Measurements from ENCODE around the gene ARRDC4.

Gene ARRDC4

DNA sequence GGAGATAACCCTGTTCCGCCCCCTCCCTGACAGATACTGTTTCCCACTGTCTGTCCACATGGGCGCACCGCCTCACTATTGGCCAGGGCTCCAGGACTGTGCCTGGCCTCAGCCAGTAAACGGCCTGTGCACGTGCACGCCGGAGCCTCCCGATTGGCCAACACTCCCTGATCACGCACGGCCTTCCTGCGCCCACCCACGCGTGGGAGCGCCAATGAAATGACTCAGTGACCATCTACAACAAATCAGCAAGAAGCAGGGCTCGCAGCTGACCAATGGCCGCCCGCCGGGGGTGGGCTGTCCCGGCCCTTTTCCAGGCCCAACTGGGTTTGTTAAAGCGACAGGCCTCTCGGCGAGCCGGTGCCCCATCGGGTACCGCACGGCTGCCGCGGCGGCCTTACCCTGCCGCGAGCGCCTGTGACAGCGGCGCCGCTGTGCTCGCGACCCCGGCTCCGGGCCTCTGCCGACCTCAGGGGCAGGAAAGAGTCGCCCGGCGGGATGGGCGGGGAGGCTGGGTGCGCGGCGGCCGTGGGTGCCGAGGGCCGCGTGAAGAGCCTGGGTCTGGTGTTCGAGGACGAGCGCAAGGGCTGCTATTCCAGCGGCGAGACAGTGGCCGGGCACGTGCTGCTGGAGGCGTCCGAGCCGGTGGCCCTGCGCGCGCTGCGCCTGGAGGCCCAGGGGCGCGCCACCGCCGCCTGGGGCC lies at the start of gene ARRDC4:
ARRDC4 (plus strand) TSS at position 340 of the 703 bp plus-strand sequence; CDS start at position 499, 159 bp downstream.
- in situ Hi-C loops (cut with MboI; ENCODE audit: low sequenced_read_pairs) = no loop called here

- in situ Hi-C loops (cut with MboI; ENCODE audit: low sequenced_read_pairs) = no loop called here
Observed at GRCh38 chr15:97914711-97915110, 45.8 kb upstream of the ARRDC4 start.

DNA sequence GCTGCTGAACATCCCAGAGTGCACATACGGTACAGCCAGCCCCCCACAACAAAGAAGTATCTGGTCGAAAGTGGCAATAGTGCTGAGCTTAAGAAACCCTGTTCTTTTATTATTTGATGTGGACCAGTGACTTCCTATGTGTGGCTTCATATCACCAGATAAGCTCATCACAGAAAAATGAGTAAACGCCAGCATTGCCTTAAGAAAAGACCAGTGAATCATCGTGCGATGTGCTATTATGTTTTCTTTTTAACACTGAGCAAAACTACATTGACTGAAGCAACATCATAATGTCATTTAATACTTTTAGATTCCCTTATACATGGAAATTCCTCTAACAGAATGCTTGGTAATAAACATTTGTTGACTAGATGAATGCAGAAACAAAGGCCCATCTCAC lies 45.2 kb upstream of the ARRDC4 start:
- in situ Hi-C loops (cut with MboI; ENCODE audit: low sequenced_read_pairs) = no loop called here

- in situ Hi-C loops (cut with MboI; ENCODE audit: low sequenced_read_pairs) = no loop called here
Observed at GRCh38 chr15:97921296-97921865, 39.1 kb upstream of the ARRDC4 start.

GRCh38 chr15:97929456-97930229 lies 30.9 kb upstream of the ARRDC4 start:
- in situ Hi-C loops (cut with MboI; ENCODE audit: low sequenced_read_pairs) = no loop called here

GRCh38 chr15:97930230-97930629 lies 30.3 kb upstream of the ARRDC4 start:
- in situ Hi-C loops (cut with MboI; ENCODE audit: low sequenced_read_pairs) = no loop called here

GRCh38 chr15:97931314-97931713 lies 29.2 kb upstream of the ARRDC4 start:
- in situ Hi-C loops (cut with MboI; ENCODE audit: low sequenced_read_pairs) = no loop called here

DNA sequence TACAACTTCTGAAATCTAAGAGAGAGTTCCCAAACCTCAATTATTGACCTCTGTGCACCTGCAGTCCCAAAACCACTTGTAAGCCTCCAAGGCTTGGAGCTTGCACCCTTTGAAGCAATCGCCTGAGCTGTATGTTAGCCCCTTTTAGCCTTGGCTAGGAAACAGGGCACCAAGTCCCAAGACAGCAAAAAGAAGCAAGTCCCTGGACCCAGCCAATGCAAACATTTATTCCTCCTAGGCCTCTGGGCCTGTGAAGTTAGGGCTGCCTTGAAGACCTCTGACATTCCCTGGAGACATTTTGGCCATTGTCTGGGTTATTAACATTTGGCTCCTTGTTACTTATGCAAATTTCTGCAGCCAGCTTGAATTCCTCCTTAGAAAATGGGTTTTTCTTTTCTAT lies 26.9 kb upstream of the ARRDC4 start:
- in situ Hi-C loops (cut with MboI; ENCODE audit: low sequenced_read_pairs) = no loop called here

DNA sequence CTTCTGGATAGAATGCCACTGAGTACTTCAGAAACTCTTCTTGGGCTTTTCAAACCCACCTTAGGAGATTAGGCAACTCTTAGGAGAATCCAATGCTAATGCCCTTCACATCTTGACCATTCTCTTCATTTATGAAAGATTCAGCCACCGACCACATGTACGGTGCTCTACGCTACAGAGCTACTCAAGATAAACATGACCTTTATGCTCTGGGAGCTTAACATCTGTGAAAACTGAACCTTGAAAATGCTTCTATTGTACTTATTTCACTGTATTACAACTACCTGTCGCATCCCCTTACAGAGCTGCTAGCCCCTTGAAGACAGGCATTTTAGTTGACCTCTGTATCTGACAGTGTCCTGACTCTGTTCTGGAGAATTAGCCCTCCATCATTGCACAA lies 19.5 kb upstream of the ARRDC4 start:
- in situ Hi-C loops (cut with MboI; ENCODE audit: low sequenced_read_pairs) = no loop called here

GRCh38 chr15:97941572-97941971 lies 18.9 kb upstream of the ARRDC4 start:
- in situ Hi-C loops (cut with MboI; ENCODE audit: low sequenced_read_pairs) = no loop called here

DNA sequence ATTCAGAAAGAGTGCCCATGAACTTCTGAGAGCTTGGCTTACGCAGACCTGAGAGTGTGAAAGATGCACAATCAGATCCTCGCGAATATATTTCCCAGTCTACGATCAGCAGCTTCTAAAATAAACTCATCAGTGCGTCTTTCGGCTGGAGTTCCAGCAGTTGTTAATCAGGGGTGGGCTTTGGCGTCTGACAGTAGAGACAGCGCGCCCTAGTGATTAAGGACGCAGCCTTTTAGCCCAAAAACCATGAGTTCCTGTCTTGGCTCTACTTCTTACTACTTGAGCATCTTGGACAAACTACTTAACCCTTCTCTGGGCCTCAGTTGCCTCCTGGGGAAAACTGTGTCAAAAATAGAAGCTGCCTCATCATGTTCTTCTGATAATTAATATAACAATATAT lies 15.8 kb upstream of the ARRDC4 start:
- in situ Hi-C loops (cut with MboI; ENCODE audit: low sequenced_read_pairs) = no loop called here

- in situ Hi-C loops (cut with MboI; ENCODE audit: low sequenced_read_pairs) = no loop called here
Observed at GRCh38 chr15:97947465-97948260, 12.8 kb upstream of the ARRDC4 start.

GRCh38 chr15:97953254-97953653 lies 7.2 kb upstream of the ARRDC4 start:
- in situ Hi-C loops (cut with MboI; ENCODE audit: low sequenced_read_pairs) = no loop called here

DNA sequence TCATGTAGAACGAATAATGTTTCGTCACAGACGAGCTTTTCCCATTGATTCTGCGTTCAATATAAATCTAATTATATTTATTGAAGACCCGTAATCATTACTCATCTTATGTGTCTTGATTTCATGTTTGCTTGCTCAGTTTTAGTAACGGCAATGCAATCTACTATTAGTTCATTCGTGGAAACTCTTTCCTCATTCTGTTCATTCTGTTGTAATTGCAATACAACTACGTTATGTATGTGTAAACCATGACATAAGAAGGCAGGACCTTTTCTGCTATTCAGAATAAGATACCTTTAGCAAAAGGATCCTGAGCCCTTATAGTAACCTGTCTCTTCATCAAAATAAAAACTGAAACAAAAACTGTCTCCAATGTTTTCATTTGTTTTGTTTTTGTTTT lies 6.8 kb upstream of the ARRDC4 start:
- in situ Hi-C loops (cut with MboI; ENCODE audit: low sequenced_read_pairs) = no loop called here

- in situ Hi-C loops (cut with MboI; ENCODE audit: low sequenced_read_pairs) = no loop called here
Observed at GRCh38 chr15:97955035-97955434, 5.5 kb upstream of the ARRDC4 start.

- in situ Hi-C loops (cut with MboI; ENCODE audit: low sequenced_read_pairs) = no loop called here
Observed at GRCh38 chr15:97955529-97955928, 5.0 kb upstream of the ARRDC4 start.

GRCh38 chr15:97959724-97960363 lies 659 bp upstream of the ARRDC4 start:
- in situ Hi-C loops (cut with MboI; ENCODE audit: low sequenced_read_pairs) = no loop called here

- in situ Hi-C loops (cut with MboI; ENCODE audit: low sequenced_read_pairs) = no loop called here
Observed at GRCh38 chr15:97961067-97961954, 808 bp downstream of the ARRDC4 start.

DNA sequence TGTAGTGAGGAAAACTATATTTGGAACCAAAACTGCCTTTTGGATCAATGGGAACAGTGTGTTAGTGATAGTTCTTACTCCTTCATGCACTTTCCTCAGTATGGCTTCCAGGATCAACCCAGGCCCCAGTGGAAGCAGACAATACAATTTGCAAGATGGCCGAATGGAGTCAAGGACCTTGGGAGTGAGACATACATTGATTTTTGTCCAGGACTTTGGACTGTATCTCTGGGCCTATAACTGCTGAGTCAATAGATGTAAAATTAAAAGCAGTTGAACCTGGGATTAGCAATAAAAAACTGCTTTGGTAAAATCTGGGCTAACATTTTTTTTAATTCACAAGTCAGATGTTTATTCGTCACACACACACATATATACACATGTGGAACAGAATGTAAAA lies 1.8 kb downstream of the ARRDC4 start:
- in situ Hi-C loops (cut with MboI; ENCODE audit: low sequenced_read_pairs) = no loop called here

GRCh38 chr15:97963779-97964178 lies 3.3 kb downstream of the ARRDC4 start:
- in situ Hi-C loops (cut with MboI; ENCODE audit: low sequenced_read_pairs) = no loop called here

All from hTERT RPE-1 (cell line).